Transverse colon (tissue), 4 donors: ENCODE results near the gene CHMP5.

Source experiments
- CTCF ChIP-seq, 5 experiments: fragments of 200-600 bp in 3 of 5; fragments of 450-650 bp in 2 of 5; sonication (generic) in 3 of 5; IDR thresholded peaks; 1 replicate in 2 of 5; 2 replicates in 3 of 5; pipeline ENCODE4 v1.5.1; 2016 to 2017; ENCODE audit warnings: antibody characterized with exemption in 5 of 5, inconsistent platforms in 3 of 5, mild to moderate bottlenecking in 2 of 5, moderate library complexity in 1 of 5
- POLR2A ChIP-seq: fragments of 450-650 bp; IDR thresholded peaks from one replicate; pipeline ENCODE4 v1.6.1; 2016; ENCODE audit warnings: antibody characterized with exemption, mild to moderate bottlenecking, moderate library complexity
- POLR2AphosphoS5 ChIP-seq, 3 donors: sonication (generic); formaldehyde crosslinking; IDR thresholded peaks; one replicate each; pipeline ENCODE4 v1.6.1; 2016; ENCODE audit warnings: antibody characterized with exemption in 3 of 3

- TF ChIP-seq CTCF (IDR thresholded peaks at IDR 0.05) (no peak), POLR2A (no peak), POLR2AphosphoS5 (IDR thresholded peaks at IDR 0.05) (no peak)
Observed at GRCh38 chr9:33306037-33306436, 41.2 kb downstream of the CHMP5 start.
